ENCODE data around the gene GLRA3. TPM values are rescaled to one million over a fixed set of nuclear protein-coding genes. Genes with fewer than 3 reads are reported as not detected.
A peak's percentile ranks its signal among the peaks of the same experiment; 100 is the strongest.

GLRA3 gene
- total and polyA plus RNA-seq, 2 donors (not counting 3 experiments of a cell fraction or from before 2014, with no cell fraction given) = not detected

DNA sequence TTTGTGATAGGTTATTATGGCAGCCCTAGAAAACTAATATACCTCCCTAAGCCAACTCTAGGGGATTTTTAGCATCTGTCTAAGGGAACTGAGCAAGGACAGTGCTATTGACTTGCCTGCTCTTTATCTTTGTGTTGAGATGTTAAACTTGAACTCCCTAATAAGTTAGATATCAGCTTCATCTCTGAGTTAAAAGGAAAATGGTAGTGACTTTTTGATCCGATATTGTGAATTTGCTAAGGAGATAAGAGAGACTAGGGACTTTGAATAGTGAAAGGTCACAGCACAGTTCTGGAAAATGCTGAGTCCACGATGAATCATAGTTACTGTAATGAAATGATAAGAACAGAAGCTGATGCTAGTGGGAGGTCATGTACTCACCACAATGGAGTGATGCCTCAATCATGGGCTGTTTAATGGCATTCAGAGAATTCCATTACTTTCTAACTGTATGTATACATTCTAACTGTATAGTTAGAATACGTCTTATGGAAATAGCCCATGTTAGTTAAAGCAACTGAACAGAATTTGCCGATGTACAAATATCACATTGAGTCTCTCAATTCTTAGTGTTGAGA, 147.2 kb downstream of the GLRA3 start:
- ChIA-PET CTCF (no interaction called here), POLR2A (no interaction called here)
- no TSS peak for BruUV-seq (replicated peaks)
- no peaks in the 10 kb centered on the region for H3K9me1 ChIP-seq (replicated peaks; ENCODE audit: control insufficient read depth, extremely low read depth, insufficient read depth, low read length)
- TF ChIP-seq GATA2 (IDR thresholded peaks at IDR 0.05; ENCODE audit: insufficient read depth, insufficient read length, low read depth, low read length) = peak; percentile 51
- no peak for TF ChIP-seq EZH2 (IDR thresholded peaks at IDR 0.05; ENCODE audit: borderline replicate concordance, low read depth, low read length, severe bottlenecking)
- intact Hi-C loops (cut with micrococcal nuclease) (no loop called here), dilution Hi-C loops (cut with MboI; ENCODE audit: extremely low pct_ligation_motif_present, low sequenced_read_pairs) (no loop called here)
- no peak overlapping the region for H2AFZ ChIP-seq (ENCODE audit: low read depth, low read length)
- H3K79me2 ChIP-seq (ENCODE audit: control insufficient read depth, insufficient read depth, low read length) = no peaks in the 10 kb centered on the region
- FAIRE-seq (peak; percentile 12), DNase-seq (ENCODE audit: low read depth, low spot score) (peak; percentile 72)
- no peak overlapping the region for H3K9ac ChIP-seq (replicated peaks; ENCODE audit: extremely low read depth, insufficient read depth, low read length)
- no peaks in the 10 kb centered on the region for H3K4me1 ChIP-seq (ENCODE audit: control insufficient read depth, extremely low read depth, insufficient read depth, low read length)
- H3K4me2 ChIP-seq (ENCODE audit: insufficient read depth, low read length) = no peak overlapping the region
- no peak overlapping the region for H3K4me3 ChIP-seq (replicated peaks in 1 of 3; ENCODE audit: insufficient read depth in 1 of 3, low read depth in 1 of 3, low read length in 3 of 3)
- no peaks in the 10 kb centered on the region for H3K27me3 ChIP-seq (ENCODE audit: control insufficient read depth in 2 of 2, insufficient read depth in 2 of 2, low read length in 2 of 2)
- H3K36me3 ChIP-seq (ENCODE audit: control insufficient read depth in 2 of 2, extremely low read depth in 1 of 2, insufficient read depth in 2 of 2, low read length in 2 of 2) = no peaks in the 10 kb centered on the region
- H3K27ac ChIP-seq (ENCODE audit: insufficient read depth, low read depth, low read length) = no peak overlapping the region
- no peaks in the 10 kb centered on the region for H4K20me1 ChIP-seq (replicated peaks; ENCODE audit: control insufficient read depth, extremely low read depth, insufficient read depth, low read length)
- no peaks in the 10 kb centered on the region for H3K9me3 ChIP-seq (replicated peaks; ENCODE audit: control insufficient read depth, insufficient read depth, low read length)

- ChIA-PET CTCF (no interaction called here), POLR2A (no interaction called here)
- BruUV-seq (replicated peaks) = no TSS peak
- FAIRE-seq (no peak), DNase-seq (ENCODE audit: low read depth, low spot score) (no peak)
- Histone ChIP-seq H3K4me1 (ENCODE audit: control insufficient read depth, extremely low read depth, insufficient read depth, low read length) (no peaks in the 10 kb centered on the region), H3K9me1 (replicated peaks; ENCODE audit: control insufficient read depth, extremely low read depth, insufficient read depth, low read length) (no peaks in the 10 kb centered on the region), H2AFZ (ENCODE audit: low read depth, low read length) (no peak overlapping the region), H3K27ac (ENCODE audit: insufficient read depth, low read depth, low read length) (no peak overlapping the region), H3K9me3 (replicated peaks; ENCODE audit: control insufficient read depth, insufficient read depth, low read length) (no peaks in the 10 kb centered on the region), H3K36me3 (ENCODE audit: control insufficient read depth in 2 of 2, extremely low read depth in 1 of 2, insufficient read depth in 2 of 2, low read length in 2 of 2) (no peaks in the 10 kb centered on the region), H4K20me1 (replicated peaks; ENCODE audit: control insufficient read depth, extremely low read depth, insufficient read depth, low read length) (no peaks in the 10 kb centered on the region), H3K27me3 (ENCODE audit: control insufficient read depth in 2 of 2, insufficient read depth in 2 of 2, low read length in 2 of 2) (no peaks in the 10 kb centered on the region), H3K4me2 (ENCODE audit: insufficient read depth, low read length) (no peak overlapping the region), H3K4me3 (replicated peaks in 1 of 3; ENCODE audit: insufficient read depth in 1 of 3, low read depth in 1 of 3, low read length in 3 of 3) (no peak overlapping the region), H3K79me2 (ENCODE audit: control insufficient read depth, insufficient read depth, low read length) (no peaks in the 10 kb centered on the region), H3K9ac (replicated peaks; ENCODE audit: extremely low read depth, insufficient read depth, low read length) (no peak overlapping the region)
- dilution Hi-C loops (cut with MboI; ENCODE audit: extremely low pct_ligation_motif_present, low sequenced_read_pairs) = no loop called here
- intact Hi-C loops (cut with micrococcal nuclease) = no loop called here
- no peak for TF ChIP-seq FOS (IDR thresholded peaks at IDR 0.05; ENCODE audit: borderline replicate concordance, insufficient read depth, low read length)
- TF ChIP-seq MYC (IDR thresholded peaks at IDR 0.05; ENCODE audit: low read depth, low read length) = no peak
- TF ChIP-seq JUN (IDR thresholded peaks at IDR 0.05; ENCODE audit: borderline replicate concordance, insufficient read depth, insufficient read length, low read depth) = no peak
- TF ChIP-seq EZH2 (IDR thresholded peaks at IDR 0.05; ENCODE audit: borderline replicate concordance, low read depth, low read length, severe bottlenecking) = no peak
- TF ChIP-seq MAX (IDR thresholded peaks at IDR 0.05; ENCODE audit: insufficient read depth, insufficient read length) = no peak
- no peak for TF ChIP-seq GATA2 (IDR thresholded peaks at IDR 0.05; ENCODE audit: insufficient read depth, insufficient read length, low read depth, low read length)
- no peak for TF ChIP-seq POLR2AphosphoS5 (IDR thresholded peaks at IDR 0.05; ENCODE audit: insufficient read depth, low read depth, low read length)
- TF ChIP-seq, protein P1, sequence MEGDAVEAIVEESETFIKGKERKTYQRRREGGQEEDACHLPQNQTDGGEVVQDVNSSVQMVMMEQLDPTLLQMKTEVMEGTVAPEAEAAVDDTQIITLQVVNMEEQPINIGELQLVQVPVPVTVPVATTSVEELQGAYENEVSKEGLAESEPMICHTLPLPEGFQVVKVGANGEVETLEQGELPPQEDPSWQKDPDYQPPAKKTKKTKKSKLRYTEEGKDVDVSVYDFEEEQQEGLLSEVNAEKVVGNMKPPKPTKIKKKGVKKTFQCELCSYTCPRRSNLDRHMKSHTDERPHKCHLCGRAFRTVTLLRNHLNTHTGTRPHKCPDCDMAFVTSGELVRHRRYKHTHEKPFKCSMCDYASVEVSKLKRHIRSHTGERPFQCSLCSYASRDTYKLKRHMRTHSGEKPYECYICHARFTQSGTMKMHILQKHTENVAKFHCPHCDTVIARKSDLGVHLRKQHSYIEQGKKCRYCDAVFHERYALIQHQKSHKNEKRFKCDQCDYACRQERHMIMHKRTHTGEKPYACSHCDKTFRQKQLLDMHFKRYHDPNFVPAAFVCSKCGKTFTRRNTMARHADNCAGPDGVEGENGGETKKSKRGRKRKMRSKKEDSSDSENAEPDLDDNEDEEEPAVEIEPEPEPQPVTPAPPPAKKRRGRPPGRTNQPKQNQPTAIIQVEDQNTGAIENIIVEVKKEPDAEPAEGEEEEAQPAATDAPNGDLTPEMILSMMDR (IDR thresholded peaks at IDR 0.05; ENCODE audit: extremely low read depth in 1 of 2, insufficient read depth in 1 of 2, low read depth in 1 of 2, low read length in 2 of 2) = no peak
- TF ChIP-seq POLR2A (IDR thresholded peaks at IDR 0.05; ENCODE audit: low read depth, low read length) = no peak
Observed at GRCh38 chr4:174674305-174674840, 154.7 kb downstream of the GLRA3 start.
